T-cell (primary cell): Measurements from ENCODE around the gene PLA2G4C. TPM values are rescaled to one million over a fixed set of nuclear protein-coding genes. Genes with fewer than 3 reads are reported as not detected.

Source experiments
- ATAC-seq, 4 experiments: fragments of 200-7000 bp in 3 of 4; fragments of 150-1000 bp in 1 of 4; cut with Tn5 transposase; replicated peaks in 1 of 4; 1 replicate in 3 of 4; 2 replicates in 1 of 4; pipeline ENCODE4 v1.10.0; 2021; ENCODE audit warnings: moderate library complexity in 3 of 4, mild to moderate bottlenecking in 2 of 4, moderate number of reproducible peaks in 1 of 4
- CTCF ChIA-PET, 2 donors: fragments of 300-600 bp; sonication (Branson Sonifier 250); formaldehyde crosslinking; loops; one replicate each; lab custom pipeline; 2022; ENCODE audit warnings: antibody characterized with exemption in 2 of 2; lab: Charles Lee
- POLR2A ChIA-PET, 2 donors: fragments of 300-600 bp; sonication (Branson Sonifier 250); formaldehyde crosslinking; loops; one replicate each; lab custom pipeline; 2022; ENCODE audit warnings: antibody characterized with exemption in 2 of 2; lab: Charles Lee
- DNase-seq, 35 experiments: peaks; one replicate each; pipeline versions ENCODE4 v3.0.0 to v3.0.0-alpha.2; 2013 to 2023
- H3K27ac ChIP-seq: one replicate; pipeline ENCODE4 v1.5.1; 2013; ENCODE audit warnings: low read length
- H3K27me3 ChIP-seq, 2 experiments: replicated peaks in 1 of 2; 1 replicate in 1 of 2; 2 replicates in 1 of 2; pipeline versions ENCODE4 v1.6.1 to v1.7.0; 2013; ENCODE audit warnings: low read length in 1 of 2, mixed read lengths in 1 of 2; ENCODE audit not compliant: control insufficient read depth in 2 of 2, insufficient read depth in 2 of 2; ENCODE audit errors: extremely low read depth in 1 of 2
- H3K36me3 ChIP-seq, 2 donors: 1 replicate in 1 of 2; 2 replicates in 1 of 2; pipeline versions ENCODE4 v1.6.1 to v1.7.0; 2013; ENCODE audit warnings: low read length in 1 of 2; ENCODE audit not compliant: control insufficient read depth in 2 of 2, insufficient read depth in 1 of 2; ENCODE audit errors: extremely low read depth in 1 of 2
- H3K4me1 ChIP-seq, 2 experiments: 1 replicate in 1 of 2; 2 replicates in 1 of 2; pipeline versions ENCODE4 v1.6.1 to v1.7.0; 2013; ENCODE audit warnings: low read length in 2 of 2, mixed read lengths in 1 of 2; ENCODE audit not compliant: insufficient read depth in 2 of 2, control insufficient read depth in 1 of 2; ENCODE audit errors: extremely low read depth in 1 of 2
- H3K4me3 ChIP-seq, 2 donors: 1 replicate in 1 of 2; 2 replicates in 1 of 2; pipeline versions ENCODE4 v1.5.1 to v1.7.0; 2013; ENCODE audit warnings: mild to moderate bottlenecking in 2 of 2, low read length in 1 of 2, moderate library complexity in 1 of 2; ENCODE audit not compliant: control insufficient read depth in 1 of 2; ENCODE audit errors: extremely low read depth in 1 of 2
- H3K9me3 ChIP-seq: 2 replicates; pipeline ENCODE4 v1.7.0; 2013
- H3K27ac Mint-ChIP-seq, 2 donors: one replicate each; pipeline ENCODE4 v1.8.0; 2020 to 2021; ENCODE audit warnings: mild to moderate bottlenecking in 2 of 2, mixed read lengths in 2 of 2
- H3K27me3 Mint-ChIP-seq, 2 donors: one replicate each; pipeline ENCODE4 v1.8.0; 2021 to 2022; ENCODE audit warnings: mixed read lengths in 2 of 2
- H3K36me3 Mint-ChIP-seq: one replicate; pipeline ENCODE4 v1.8.0; 2021; ENCODE audit warnings: mixed read lengths
- H3K4me1 Mint-ChIP-seq, 3 donors: one replicate each; pipeline ENCODE4 v1.8.0; 2020 to 2022; ENCODE audit warnings: mixed read lengths in 3 of 3, mild to moderate bottlenecking in 1 of 3
- H3K4me3 Mint-ChIP-seq, 3 donors: one replicate each; pipeline ENCODE4 v1.8.0; 2020 to 2022; ENCODE audit warnings: mild to moderate bottlenecking in 3 of 3, mixed read lengths in 3 of 3, moderate library complexity in 3 of 3
- H3K9me3 Mint-ChIP-seq, 3 donors: one replicate each; pipeline ENCODE4 v1.8.0; 2020 to 2022; ENCODE audit warnings: mixed read lengths in 3 of 3
- WGBS: methylation state at CpG from one replicate; pipeline ENCODE4 v1.1.5; 2013; ENCODE audit warnings: missing lambda C conversion rate; ENCODE audit not compliant: insufficient coverage; 5-methylcytosine and 5-hydroxymethylcytosine counted together
- total RNA-seq, 35 experiments: library from RNA in 6 of 35; stranded (reverse) in 6 of 35; fragments of 120-200 nt in 1 of 35; gene quantifications; one replicate each; pipeline versions ENCODE4 v1.2.1 to v1.2.4 and lab custom pipeline; 2013 to 2026

PLA2G4C gene
- total RNA-seq, 5 donors from 2014 or later (not counting 1 experiment from before 2014, with no cell fraction given) = 1.3 to 9.5 (median 3.4) TPM

DNA sequence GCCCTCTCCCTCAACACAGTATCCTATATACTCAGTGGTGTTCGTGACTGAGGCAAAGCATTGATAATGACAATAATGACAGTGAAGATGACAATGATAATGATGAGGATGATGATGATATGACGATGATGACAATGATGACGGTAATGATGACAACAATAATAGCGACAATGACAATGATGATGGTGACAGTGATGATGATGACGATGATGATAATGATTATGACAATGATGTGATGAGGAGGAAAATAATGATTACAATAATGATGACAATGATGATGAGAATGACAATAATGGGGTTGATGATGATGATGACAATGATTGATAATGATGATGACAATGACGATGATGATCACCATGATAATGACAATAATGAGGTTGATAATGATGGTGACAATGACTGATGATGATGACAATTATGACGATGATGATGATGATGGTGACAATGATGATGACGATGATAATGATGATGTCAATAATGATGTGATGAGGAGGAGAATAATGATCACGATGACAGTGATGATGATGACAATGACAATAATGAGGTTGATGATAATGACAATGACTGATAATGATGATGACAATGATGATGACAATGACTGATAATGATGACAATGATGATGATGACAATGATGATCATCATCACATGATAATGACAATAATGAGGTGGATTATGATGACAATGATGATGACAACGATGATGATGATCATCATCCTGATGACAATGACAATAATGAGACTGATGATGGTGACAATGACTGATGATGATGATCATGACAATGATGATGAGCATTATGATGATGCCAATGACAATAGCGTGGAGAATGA lies 99.5 kb downstream of the PLA2G4C start:
- Histone ChIP-seq H3K4me1 (no peaks in the 10 kb centered on the region), H3K9me3 (no peaks in the 10 kb centered on the region), H3K27me3 (peaks cover 0 to 21% of the 10 kb centered on the region in 2 experiments), H3K4me3 (no peak overlapping the region), H3K27ac (no peak overlapping the region), H3K36me3 (no peaks in the 10 kb centered on the region)
- Mint-ChIP-seq H3K4me1 (no peaks in the 10 kb centered on the region), H3K27me3 (peaks cover 16 to 29% of the 10 kb centered on the region in 2 donors), H3K9me3 (peaks cover 0 to 3% (median 1%) of the 10 kb centered on the region in 3 donors), H3K27ac (no peak overlapping the region), H3K4me3 (no peak overlapping the region), H3K36me3 (no peaks in the 10 kb centered on the region)
- ATAC-seq = no peak
- DNase-seq = no peak
- ChIA-PET POLR2A (no interaction called here), CTCF (no interaction called here)
- WGBS = 88% methylated on average over 9 of the region's 11 CpGs

- Histone ChIP-seq H3K27me3 (peaks cover 0 to 13% of the 10 kb centered on the region in 2 experiments), H3K36me3 (no peaks in the 10 kb centered on the region), H3K27ac (no peak overlapping the region), H3K4me3 (no peak overlapping the region), H3K9me3 (no peaks in the 10 kb centered on the region), H3K4me1 (no peaks in the 10 kb centered on the region)
- H3K4me1 Mint-ChIP-seq = no peaks in the 10 kb centered on the region
- POLR2A ChIA-PET = no interaction called here
- H3K36me3 Mint-ChIP-seq = no peaks in the 10 kb centered on the region
- H3K27ac Mint-ChIP-seq = no peak overlapping the region
- DNase-seq = peak in 1 of 35 experiments; percentile 3
- H3K9me3 Mint-ChIP-seq = peaks cover 0 to 3% (median 1%) of the 10 kb centered on the region in 3 donors
- CTCF ChIA-PET = no interaction called here
- WGBS = 81% methylated on average over 4 of the region's 6 CpGs
- no peak for ATAC-seq
- no peak overlapping the region for H3K4me3 Mint-ChIP-seq
- peaks cover 34 to 36% of the 10 kb centered on the region in 2 donors for H3K27me3 Mint-ChIP-seq
Observed at GRCh38 chr19:48006762-48007161, 103.9 kb downstream of the PLA2G4C start.

GRCh38 chr19:48004236-48004635 lies 106.4 kb downstream of the PLA2G4C start:
- H3K27me3 Mint-ChIP-seq = peaks cover 37 to 38% of the 10 kb centered on the region in 2 donors
- no peak overlapping the region for H3K27ac Mint-ChIP-seq
- no peaks in the 10 kb centered on the region for H3K4me1 Mint-ChIP-seq
- peaks cover 0 to 16% of the 10 kb centered on the region in 2 experiments for H3K27me3 ChIP-seq
- no peak overlapping the region for H3K4me3 ChIP-seq
- WGBS = 68% methylated on average over 6 of the region's 6 CpGs
- ChIA-PET POLR2A (no interaction called here), CTCF (no interaction called here)
- peaks cover 0 to 3% (median 0%) of the 10 kb centered on the region in 3 donors for H3K9me3 Mint-ChIP-seq
- no peaks in the 10 kb centered on the region for H3K4me1 ChIP-seq
- ATAC-seq (no peak), DNase-seq (no peak)
- H3K9me3 ChIP-seq = no peaks in the 10 kb centered on the region
- H3K4me3 Mint-ChIP-seq = no peak overlapping the region
- H3K36me3 ChIP-seq = no peaks in the 10 kb centered on the region
- H3K36me3 Mint-ChIP-seq = no peaks in the 10 kb centered on the region
- H3K27ac ChIP-seq = no peak overlapping the region

DNA sequence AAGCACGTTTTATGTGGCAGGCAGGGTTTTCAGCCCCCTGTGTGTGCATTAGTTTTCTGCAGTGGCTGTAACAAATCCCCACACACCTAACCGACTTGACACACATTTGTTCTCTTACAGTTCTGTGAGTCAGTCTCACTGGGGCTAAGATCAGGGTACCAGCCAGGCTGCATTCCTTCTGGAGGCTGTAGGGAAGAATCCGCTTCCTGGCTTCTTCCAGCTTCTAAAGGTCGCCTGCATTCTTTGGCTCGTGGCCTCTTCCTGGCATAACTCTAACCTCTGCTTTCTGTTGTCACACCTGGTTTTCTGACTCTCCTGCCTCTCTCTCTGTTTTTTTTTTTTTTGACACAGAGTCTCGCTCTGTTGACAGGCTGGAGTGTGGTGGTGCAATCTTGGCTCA lies 109.8 kb downstream of the PLA2G4C start:
- Histone ChIP-seq H3K36me3 (no peaks in the 10 kb centered on the region), H3K4me3 (no peak overlapping the region), H3K27me3 (peaks cover 0 to 15% of the 10 kb centered on the region in 2 experiments), H3K4me1 (no peaks in the 10 kb centered on the region), H3K27ac (no peak overlapping the region), H3K9me3 (no peaks in the 10 kb centered on the region)
- Mint-ChIP-seq H3K4me3 (no peak overlapping the region), H3K27me3 (peaks cover 27 to 35% of the 10 kb centered on the region in 2 donors), H3K9me3 (no peaks in the 10 kb centered on the region), H3K27ac (no peak overlapping the region), H3K4me1 (no peaks in the 10 kb centered on the region), H3K36me3 (no peaks in the 10 kb centered on the region)
- ATAC-seq (no peak), DNase-seq (no peak)
- ChIA-PET POLR2A (no interaction called here), CTCF (interaction anchor here in 1 of 2 donors (0.7 kb wide), 1 partner anchor 768 kb away, joined by 5 read pairs; no protein-coding TSS in a partner anchor)
- WGBS = 80% methylated on average over 2 of the region's 6 CpGs

DNA sequence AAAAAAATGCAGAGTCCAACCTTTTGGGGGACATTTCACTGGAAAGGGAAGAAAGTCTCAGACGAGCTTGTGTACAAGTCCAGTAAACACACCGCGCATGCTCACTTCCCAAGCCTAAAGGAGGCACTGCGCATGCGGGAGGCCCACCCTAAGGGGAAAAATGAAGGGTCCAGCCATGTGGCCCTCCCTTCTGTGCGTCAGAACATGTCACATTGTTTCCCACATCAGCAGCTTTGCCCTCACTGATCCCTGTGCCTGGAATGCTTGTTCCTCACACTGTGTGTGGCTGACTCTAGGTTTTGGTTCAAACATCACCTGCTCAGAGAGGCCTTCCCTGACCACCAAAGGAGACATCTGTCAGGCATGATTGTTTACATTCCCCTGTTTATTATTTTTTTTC lies 111.8 kb downstream of the PLA2G4C start:
- no peaks in the 10 kb centered on the region for H3K9me3 ChIP-seq
- POLR2A ChIA-PET = interaction anchor here in 1 of 2 donors (0.7 kb wide), 1 partner anchor 27 kb away, joined by 6 read pairs; no protein-coding TSS in a partner anchor
- CTCF ChIA-PET = no interaction called here
- DNase-seq (no peak), ATAC-seq (no peak)
- no peaks in the 10 kb centered on the region for H3K36me3 Mint-ChIP-seq
- H3K4me3 Mint-ChIP-seq = no peak overlapping the region
- no peak overlapping the region for H3K27ac ChIP-seq
- H3K4me1 Mint-ChIP-seq = no peaks in the 10 kb centered on the region
- H3K9me3 Mint-ChIP-seq = no peaks in the 10 kb centered on the region
- H3K27me3 Mint-ChIP-seq = peaks cover 20 to 36% of the 10 kb centered on the region in 2 donors
- no peak overlapping the region for H3K27ac Mint-ChIP-seq
- H3K36me3 ChIP-seq = no peaks in the 10 kb centered on the region
- WGBS = 91% methylated on average over 3 of the region's 6 CpGs
- no peaks in the 10 kb centered on the region for H3K4me1 ChIP-seq
- H3K27me3 ChIP-seq = peaks cover 2 to 14% of the 10 kb centered on the region in 2 experiments
- no peak overlapping the region for H3K4me3 ChIP-seq
